ENCODE results near the gene PSMG1. TPM values are rescaled to one million over a fixed set of nuclear protein-coding genes. Genes with fewer than 3 reads are reported as not detected.

PSMG1 gene
- total and polyA plus RNA-seq, 10 of the 15 experiments (the other 5 are each of a cell fraction or from before 2014, with no cell fraction given), result 21.3 to 248 (median 121) TPM

DNA sequence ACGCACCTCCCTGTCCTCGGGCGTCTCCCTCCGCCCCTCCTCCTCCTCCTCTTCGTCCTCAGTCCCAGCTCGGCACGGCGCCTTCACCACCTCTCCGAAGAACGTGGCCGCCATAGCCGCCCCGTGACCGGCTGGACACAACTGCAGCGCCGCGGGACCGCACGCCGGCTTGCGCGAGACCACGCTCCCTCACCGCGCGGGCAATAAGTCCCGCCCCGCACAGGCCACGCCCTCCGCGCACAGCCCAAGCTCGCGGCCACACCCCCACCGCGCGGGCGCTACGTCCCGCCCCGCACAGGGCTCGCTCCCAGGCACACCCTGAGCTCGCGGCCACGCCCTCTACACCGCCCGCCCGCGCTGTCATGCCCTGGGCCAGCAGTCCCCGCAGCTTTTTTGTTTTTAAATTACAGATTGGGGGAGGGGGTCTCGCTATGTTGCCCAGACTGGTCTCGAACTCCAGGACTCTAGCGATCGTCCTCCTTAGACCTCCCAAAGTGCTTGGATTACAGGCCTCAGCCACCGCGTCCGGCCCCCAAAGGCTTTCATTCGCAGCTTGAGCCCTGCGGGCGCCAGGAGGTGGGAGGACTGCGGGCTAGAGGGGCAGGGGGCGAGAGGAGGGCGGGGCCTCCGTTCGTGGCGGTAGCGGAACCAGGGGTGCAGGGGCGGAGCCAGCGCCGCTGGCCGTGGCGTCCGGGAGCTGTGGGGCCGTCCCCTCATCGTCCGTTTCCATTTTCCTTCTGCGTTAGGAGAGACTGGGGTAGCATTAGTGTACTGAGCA is at the start of gene PSMG1 (continued):
- TF ChIP-seq MEF2A (IDR thresholded peaks at IDR 0.05; ENCODE audit: insufficient read depth, low read depth, low read length) (no peak), HDGF (IDR thresholded peaks at IDR 0.05) (peak; percentile 59), RUNX3 (IDR thresholded peaks at IDR 0.05; ENCODE audit: low read length) (no peak; the same call in 1 of the 2 replicates), RELA (IDR thresholded peaks at IDR 0.05; ENCODE audit: borderline replicate concordance, partially characterized antibody) (peak; percentile 23), BHLHE40 (IDR thresholded peaks at IDR 0.05; ENCODE audit: borderline replicate concordance in 1 of 2, low read depth in 2 of 2, low read length in 1 of 2) (peak; percentile 31 to 85; a peak in 3 of 4 replicates), ATF7 (IDR thresholded peaks at IDR 0.05; ENCODE audit: low read depth) (no peak), TBL1XR1 (IDR thresholded peaks at IDR 0.05; ENCODE audit: low read depth, low read length) (no peak), NRF1 (conservative IDR thresholded peaks at IDR 0.05; ENCODE audit: low read depth, low read length) (peak; percentile 21; the same call in 1 of the 2 replicates), NFYA (IDR thresholded peaks at IDR 0.05; ENCODE audit: borderline replicate concordance, low read depth, low read length) (no peak), ZNF217 (IDR thresholded peaks at IDR 0.05) (peak; percentile 92; the same call in 1 of the 2 replicates), MAX (IDR thresholded peaks at IDR 0.05; ENCODE audit: low read depth, low read length) (peak; percentile 67), CEBPB (IDR thresholded peaks at IDR 0.05; ENCODE audit: borderline replicate concordance in 1 of 2, low read depth in 2 of 2, low read length in 2 of 2) (no peak), SIN3A (IDR thresholded peaks at IDR 0.05; ENCODE audit: low read depth, low read length) (peak; percentile 33; the same call in 1 of the 2 replicates), BCL3 (IDR thresholded peaks at IDR 0.05; ENCODE audit: borderline replicate concordance, insufficient read depth, low read depth, low read length, poor library complexity, severe bottlenecking) (peak; percentile 81), RB1 (IDR thresholded peaks at IDR 0.05; ENCODE audit: borderline replicate concordance) (peak; percentile 81; the same call in 1 of the 2 replicates), CHD2 (IDR thresholded peaks at IDR 0.05; ENCODE audit: borderline replicate concordance, low read depth, low read length) (peak; percentile 86), ESRRA (IDR thresholded peaks at IDR 0.05; ENCODE audit: low read length) (no peak), CREM (IDR thresholded peaks at IDR 0.05; ENCODE audit: low read depth) (no peak), USF1 (IDR thresholded peaks at IDR 0.05; ENCODE audit: borderline replicate concordance, extremely low read length, insufficient read depth, low read depth, low read length) (peak; percentile 37), SREBF2 (IDR thresholded peaks at IDR 0.05; ENCODE audit: low read length) (no peak)
- TF ChIP-seq, protein P1, sequence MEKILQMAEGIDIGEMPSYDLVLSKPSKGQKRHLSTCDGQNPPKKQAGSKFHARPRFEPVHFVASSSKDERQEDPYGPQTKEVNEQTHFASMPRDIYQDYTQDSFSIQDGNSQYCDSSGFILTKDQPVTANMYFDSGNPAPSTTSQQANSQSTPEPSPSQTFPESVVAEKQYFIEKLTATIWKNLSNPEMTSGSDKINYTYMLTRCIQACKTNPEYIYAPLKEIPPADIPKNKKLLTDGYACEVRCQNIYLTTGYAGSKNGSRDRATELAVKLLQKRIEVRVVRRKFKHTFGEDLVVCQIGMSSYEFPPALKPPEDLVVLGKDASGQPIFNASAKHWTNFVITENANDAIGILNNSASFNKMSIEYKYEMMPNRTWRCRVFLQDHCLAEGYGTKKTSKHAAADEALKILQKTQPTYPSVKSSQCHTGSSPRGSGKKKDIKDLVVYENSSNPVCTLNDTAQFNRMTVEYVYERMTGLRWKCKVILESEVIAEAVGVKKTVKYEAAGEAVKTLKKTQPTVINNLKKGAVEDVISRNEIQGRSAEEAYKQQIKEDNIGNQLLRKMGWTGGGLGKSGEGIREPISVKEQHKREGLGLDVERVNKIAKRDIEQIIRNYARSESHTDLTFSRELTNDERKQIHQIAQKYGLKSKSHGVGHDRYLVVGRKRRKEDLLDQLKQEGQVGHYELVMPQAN (conservative IDR thresholded peaks at IDR 0.05), result peak; percentile 28; the same call in 1 of the 2 replicates
- TF ChIP-seq, protein P2, sequence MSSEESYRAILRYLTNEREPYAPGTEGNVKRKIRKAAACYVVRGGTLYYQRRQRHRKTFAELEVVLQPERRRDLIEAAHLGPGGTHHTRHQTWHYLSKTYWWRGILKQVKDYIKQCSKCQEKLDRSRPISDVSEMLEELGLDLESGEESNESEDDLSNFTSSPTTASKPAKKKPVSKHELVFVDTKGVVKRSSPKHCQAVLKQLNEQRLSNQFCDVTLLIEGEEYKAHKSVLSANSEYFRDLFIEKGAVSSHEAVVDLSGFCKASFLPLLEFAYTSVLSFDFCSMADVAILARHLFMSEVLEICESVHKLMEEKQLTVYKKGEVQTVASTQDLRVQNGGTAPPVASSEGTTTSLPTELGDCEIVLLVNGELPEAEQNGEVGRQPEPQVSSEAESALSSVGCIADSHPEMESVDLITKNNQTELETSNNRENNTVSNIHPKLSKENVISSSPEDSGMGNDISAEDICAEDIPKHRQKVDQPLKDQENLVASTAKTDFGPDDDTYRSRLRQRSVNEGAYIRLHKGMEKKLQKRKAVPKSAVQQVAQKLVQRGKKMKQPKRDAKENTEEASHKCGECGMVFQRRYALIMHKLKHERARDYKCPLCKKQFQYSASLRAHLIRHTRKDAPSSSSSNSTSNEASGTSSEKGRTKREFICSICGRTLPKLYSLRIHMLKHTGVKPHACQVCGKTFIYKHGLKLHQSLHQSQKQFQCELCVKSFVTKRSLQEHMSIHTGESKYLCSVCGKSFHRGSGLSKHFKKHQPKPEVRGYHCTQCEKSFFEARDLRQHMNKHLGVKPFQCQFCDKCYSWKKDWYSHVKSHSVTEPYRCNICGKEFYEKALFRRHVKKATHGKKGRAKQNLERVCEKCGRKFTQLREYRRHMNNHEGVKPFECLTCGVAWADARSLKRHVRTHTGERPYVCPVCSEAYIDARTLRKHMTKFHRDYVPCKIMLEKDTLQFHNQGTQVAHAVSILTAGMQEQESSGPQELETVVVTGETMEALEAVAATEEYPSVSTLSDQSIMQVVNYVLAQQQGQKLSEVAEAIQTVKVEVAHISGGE (CRISPR knock-in tag; IDR thresholded peaks at IDR 0.05), result no peak

Measured in GM12878 (cell line).